Gastroesophageal sphincter (tissue), 3 donors: Measurements from ENCODE around the gene DICER1.

Experiments used
- CTCF ChIP-seq, 4 experiments: fragments of 200-600 bp in 2 of 4; fragments of 450-650 bp in 2 of 4; sonication (generic) in 1 of 4; IDR thresholded peaks; one replicate each; pipeline ENCODE4 v1.5.1; 2017 to 2019; ENCODE audit warnings: antibody characterized with exemption in 4 of 4, mild to moderate bottlenecking in 2 of 4, moderate library complexity in 2 of 4
- EP300 ChIP-seq: sonication (generic); formaldehyde crosslinking; IDR thresholded peaks from one replicate; pipeline ENCODE4 v1.6.1; 2017; ENCODE audit warnings: antibody characterized with exemption, mild to moderate bottlenecking
- POLR2A ChIP-seq, 2 donors: fragments of 450-650 bp; IDR thresholded peaks; one replicate each; pipeline ENCODE4 v1.6.1; 2017; ENCODE audit warnings: antibody characterized with exemption in 2 of 2, mild to moderate bottlenecking in 2 of 2, moderate library complexity in 1 of 2
- POLR2AphosphoS5 ChIP-seq: sonication (generic); formaldehyde crosslinking; IDR thresholded peaks from one replicate; pipeline ENCODE4 v1.6.1; 2017; ENCODE audit warnings: antibody characterized with exemption

DNA sequence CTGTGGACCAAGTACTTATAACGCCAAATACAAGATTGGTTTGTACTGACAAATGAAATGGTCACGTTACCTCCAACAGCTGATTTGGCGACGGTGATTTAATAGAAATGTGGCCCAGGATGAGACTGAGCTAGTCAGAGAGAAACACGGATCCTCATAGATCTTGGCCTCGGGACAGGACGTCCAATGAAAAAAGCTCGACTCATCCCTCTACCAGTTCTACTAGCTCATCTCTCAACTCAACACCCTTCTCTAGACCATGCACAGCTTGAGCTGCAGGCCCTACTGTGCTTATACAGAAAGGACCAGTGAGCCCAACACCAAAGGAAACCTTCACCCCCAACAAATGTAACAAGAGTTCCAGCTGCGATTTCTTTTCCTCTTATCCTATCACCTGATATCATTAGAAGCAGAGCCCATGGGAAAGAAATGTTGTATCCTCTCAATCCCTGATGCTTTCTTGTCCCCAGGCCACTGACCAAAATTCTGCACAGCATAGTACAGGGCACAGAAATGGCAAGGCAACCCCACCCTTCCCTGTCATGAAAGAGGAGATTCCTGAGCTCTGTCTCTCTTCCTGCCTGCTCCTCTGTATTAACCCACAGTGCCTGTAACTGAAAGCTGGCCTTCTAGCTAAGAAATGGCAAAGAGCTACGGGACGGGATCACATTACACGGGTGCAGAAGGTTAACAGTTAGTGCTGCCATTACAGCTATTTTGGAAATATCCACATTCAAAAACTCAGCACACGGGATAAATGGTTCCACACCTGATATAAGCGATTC is 39.2 kb downstream of the DICER1 start:
- TF ChIP-seq EP300, result no peak
- no peak for TF ChIP-seq CTCF (IDR thresholded peaks at IDR 0.05)
- TF ChIP-seq POLR2A (IDR thresholded peaks at IDR 0.05), result no peak
- no peak for TF ChIP-seq POLR2AphosphoS5
